Loucy (cell line): ENCODE results near the gene PDZRN3.

Experiments used
- EZH2phosphoT487 ChIP-seq: fragments of 200-600 bp; IDR thresholded peaks from 2 replicates; pipeline ENCODE4 v1.6.1; 2018; ENCODE audit warnings: antibody characterized with exemption, mild to moderate bottlenecking, moderate library complexity, borderline replicate concordance
- TF ChIP-seq, protein P1 (sequence below): fragments of 200-600 bp; sonication (generic); conservative IDR thresholded peaks from 2 replicates; pipeline ENCODE4 v1.5.1; 2014; ENCODE audit warnings: mild to moderate bottlenecking, antibody characterized with exemption, low read length

DNA sequence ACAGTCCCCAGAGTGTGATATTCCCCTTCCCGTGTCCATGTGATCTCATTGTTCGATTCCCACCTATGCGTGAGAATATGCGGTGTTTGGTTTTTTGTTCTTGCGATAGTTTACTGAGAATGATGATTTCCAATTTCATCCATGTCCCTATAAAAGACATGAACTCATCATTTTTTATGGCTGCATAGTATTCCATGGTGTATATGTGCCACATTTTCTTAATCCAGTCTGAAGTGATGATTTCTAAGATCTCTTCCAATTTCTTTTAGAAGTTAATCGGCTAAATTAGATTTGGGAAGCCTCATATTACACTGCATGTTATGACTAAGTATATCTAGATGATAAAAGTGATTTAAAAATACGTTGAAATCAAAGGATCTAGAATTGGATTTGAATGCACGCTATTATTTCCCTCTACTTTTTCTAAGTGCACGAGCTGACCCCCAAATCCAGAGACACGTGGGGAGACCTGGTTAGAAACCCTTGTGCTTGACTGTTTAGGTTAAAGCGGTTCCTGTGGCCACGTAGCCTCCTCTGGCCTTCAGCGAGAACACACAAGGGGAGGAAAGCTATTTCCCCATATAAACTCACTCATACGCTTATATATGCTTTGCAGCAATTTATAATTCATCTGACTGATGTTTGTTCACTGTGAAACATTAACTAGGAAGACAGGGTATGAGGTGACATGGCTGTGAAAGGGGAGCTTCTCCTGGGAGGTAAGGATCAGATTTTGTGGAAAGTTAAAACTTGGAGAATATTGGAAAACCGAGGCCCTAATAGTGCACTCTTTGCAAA is 243.8 kb downstream of the PDZRN3 start:
- TF ChIP-seq, protein P1, sequence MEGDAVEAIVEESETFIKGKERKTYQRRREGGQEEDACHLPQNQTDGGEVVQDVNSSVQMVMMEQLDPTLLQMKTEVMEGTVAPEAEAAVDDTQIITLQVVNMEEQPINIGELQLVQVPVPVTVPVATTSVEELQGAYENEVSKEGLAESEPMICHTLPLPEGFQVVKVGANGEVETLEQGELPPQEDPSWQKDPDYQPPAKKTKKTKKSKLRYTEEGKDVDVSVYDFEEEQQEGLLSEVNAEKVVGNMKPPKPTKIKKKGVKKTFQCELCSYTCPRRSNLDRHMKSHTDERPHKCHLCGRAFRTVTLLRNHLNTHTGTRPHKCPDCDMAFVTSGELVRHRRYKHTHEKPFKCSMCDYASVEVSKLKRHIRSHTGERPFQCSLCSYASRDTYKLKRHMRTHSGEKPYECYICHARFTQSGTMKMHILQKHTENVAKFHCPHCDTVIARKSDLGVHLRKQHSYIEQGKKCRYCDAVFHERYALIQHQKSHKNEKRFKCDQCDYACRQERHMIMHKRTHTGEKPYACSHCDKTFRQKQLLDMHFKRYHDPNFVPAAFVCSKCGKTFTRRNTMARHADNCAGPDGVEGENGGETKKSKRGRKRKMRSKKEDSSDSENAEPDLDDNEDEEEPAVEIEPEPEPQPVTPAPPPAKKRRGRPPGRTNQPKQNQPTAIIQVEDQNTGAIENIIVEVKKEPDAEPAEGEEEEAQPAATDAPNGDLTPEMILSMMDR, result no peak
- no peak for TF ChIP-seq EZH2phosphoT487
